Vagina (tissue), 2 donors: ENCODE results near the gene SLC2A10.

Experiments
- POLR2A ChIP-seq, 2 donors: fragments of 450-650 bp; IDR thresholded peaks; one replicate each; pipeline ENCODE4 v1.6.1; 2017; ENCODE audit warnings: antibody characterized with exemption in 2 of 2, mild to moderate bottlenecking in 2 of 2, moderate library complexity in 2 of 2
- POLR2AphosphoS5 ChIP-seq, 2 donors: sonication (generic); formaldehyde crosslinking; IDR thresholded peaks; one replicate each; pipeline ENCODE4 v1.9.0; 2017; ENCODE audit warnings: antibody characterized with exemption in 2 of 2, mild to moderate bottlenecking in 2 of 2, low read depth in 1 of 2; ENCODE audit not compliant: insufficient read depth in 1 of 2
- TF ChIP-seq, protein P1 (sequence below), 3 experiments: fragments of 450-650 bp in 2 of 3; fragments of 200-600 bp in 1 of 3; sonication (generic) in 1 of 3; IDR thresholded peaks; one replicate each; pipeline ENCODE4 v1.5.1; 2017 to 2019; ENCODE audit warnings: antibody characterized with exemption in 3 of 3, mild to moderate bottlenecking in 2 of 3, moderate library complexity in 2 of 3

DNA sequence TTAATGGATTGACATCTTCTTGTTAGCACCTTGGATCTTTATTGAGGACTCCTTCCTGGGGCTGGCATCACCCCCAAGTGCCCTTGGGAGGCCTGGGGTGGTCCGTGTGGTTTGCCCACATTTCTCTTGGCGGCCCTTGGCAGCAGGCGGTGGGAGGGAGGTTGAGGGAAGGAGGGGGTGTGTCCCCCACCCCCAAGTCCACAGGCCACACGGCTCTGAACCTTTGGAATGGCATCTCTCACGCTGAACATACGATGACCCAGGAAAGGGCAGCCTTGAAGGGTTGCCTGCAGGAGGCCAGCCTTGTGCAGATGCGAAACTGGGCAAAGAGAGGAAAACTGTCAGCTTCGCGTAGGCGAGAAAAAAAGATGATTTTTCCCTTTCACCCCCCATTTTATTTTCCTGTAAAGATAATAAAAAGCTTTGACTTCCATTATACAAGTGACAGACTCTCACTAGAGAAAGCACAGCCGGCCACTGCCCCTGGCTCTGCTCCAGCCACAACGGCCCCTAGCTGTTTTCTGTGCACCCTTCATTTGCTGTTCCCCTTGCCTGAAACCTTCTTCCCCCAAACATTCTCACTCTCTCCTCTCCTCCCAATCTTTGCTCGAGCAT, 56.2 kb downstream of the SLC2A10 start:
- TF ChIP-seq, protein P1, sequence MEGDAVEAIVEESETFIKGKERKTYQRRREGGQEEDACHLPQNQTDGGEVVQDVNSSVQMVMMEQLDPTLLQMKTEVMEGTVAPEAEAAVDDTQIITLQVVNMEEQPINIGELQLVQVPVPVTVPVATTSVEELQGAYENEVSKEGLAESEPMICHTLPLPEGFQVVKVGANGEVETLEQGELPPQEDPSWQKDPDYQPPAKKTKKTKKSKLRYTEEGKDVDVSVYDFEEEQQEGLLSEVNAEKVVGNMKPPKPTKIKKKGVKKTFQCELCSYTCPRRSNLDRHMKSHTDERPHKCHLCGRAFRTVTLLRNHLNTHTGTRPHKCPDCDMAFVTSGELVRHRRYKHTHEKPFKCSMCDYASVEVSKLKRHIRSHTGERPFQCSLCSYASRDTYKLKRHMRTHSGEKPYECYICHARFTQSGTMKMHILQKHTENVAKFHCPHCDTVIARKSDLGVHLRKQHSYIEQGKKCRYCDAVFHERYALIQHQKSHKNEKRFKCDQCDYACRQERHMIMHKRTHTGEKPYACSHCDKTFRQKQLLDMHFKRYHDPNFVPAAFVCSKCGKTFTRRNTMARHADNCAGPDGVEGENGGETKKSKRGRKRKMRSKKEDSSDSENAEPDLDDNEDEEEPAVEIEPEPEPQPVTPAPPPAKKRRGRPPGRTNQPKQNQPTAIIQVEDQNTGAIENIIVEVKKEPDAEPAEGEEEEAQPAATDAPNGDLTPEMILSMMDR (IDR thresholded peaks at IDR 0.05), result no peak
- no peak for TF ChIP-seq POLR2A (IDR thresholded peaks at IDR 0.05)
- no peak for TF ChIP-seq POLR2AphosphoS5 (IDR thresholded peaks at IDR 0.05; ENCODE audit: insufficient read depth in 1 of 2, low read depth in 1 of 2)
